ENCODE measurements around the gene CHCHD3.

CHCHD3 gene

DNA sequence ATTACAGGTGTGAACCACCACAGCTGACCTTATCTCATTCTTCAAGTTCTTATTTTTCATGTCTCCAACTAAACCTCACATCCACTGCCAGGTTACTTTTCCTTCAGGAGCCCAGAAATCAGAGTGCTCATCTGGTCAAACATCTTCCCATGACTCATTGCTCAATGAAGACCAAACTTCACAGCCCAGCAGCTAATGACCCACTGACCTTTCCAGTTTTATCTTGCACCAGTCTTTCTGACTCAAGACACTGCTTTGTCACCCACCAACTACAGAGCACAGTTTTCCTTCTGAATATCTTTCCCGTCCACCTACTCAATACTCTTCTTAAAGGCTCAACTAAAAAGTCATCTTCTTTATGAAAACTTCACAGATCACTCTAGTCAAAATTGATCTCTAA, 245.1 kb downstream of the CHCHD3 start:
- Histone ChIP-seq H3K9ac (ENCODE audit: insufficient read length, low read depth) (no peak overlapping the region), H3K4me1 (ENCODE audit: insufficient read depth, insufficient read length) (no peaks in the 10 kb centered on the region), H3K4me3 (ENCODE audit: insufficient read length, low read depth) (no peak overlapping the region), H3K27me3 (ENCODE audit: insufficient read depth, insufficient read length) (no peaks in the 10 kb centered on the region), H3K36me3 (ENCODE audit: insufficient read depth, insufficient read length, low read length) (no peaks in the 10 kb centered on the region), H3K9me3 (ENCODE audit: insufficient read depth, low read length) (no peaks in the 10 kb centered on the region)
- no peak for DNase-seq (ENCODE audit: low read depth, low spot score)
- TF ChIP-seq SUZ12 (IDR thresholded peaks at IDR 0.05; ENCODE audit: extremely low read depth, insufficient read depth, insufficient read length) (no peak), ZNF274 (IDR thresholded peaks at IDR 0.05; ENCODE audit: low read depth, low read length) (no peak), YY1 (IDR thresholded peaks at IDR 0.05; ENCODE audit: insufficient read depth, insufficient read length) (no peak)

DNA sequence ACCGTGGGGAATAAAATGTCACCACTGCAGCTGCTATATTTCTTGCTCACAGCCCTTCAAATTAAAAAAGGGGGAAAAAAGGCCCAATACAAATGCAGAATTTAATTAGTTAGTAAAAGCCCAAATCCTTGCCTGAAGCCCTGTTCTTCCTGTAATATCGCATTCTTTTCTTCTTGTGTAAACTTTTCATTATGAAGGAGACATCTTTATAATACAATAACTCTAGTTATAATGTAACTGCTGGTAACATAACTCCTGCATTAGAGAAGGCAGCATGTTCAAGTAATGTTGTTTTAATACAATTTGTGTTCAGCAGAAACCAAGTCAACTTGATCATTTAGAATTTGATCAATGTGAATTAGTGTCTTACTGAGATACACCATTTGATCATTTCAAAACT, 250.9 kb downstream of the CHCHD3 start:
- Histone ChIP-seq H3K27me3 (ENCODE audit: insufficient read depth, insufficient read length) (no peaks in the 10 kb centered on the region), H3K9me3 (ENCODE audit: insufficient read depth, low read length) (no peaks in the 10 kb centered on the region), H3K36me3 (ENCODE audit: insufficient read depth, insufficient read length, low read length) (no peaks in the 10 kb centered on the region), H3K4me3 (ENCODE audit: insufficient read length, low read depth) (no peak overlapping the region), H3K9ac (ENCODE audit: insufficient read length, low read depth) (no peak overlapping the region), H3K4me1 (ENCODE audit: insufficient read depth, insufficient read length) (no peaks in the 10 kb centered on the region)
- DNase-seq (ENCODE audit: low read depth, low spot score): no peak
- TF ChIP-seq YY1 (IDR thresholded peaks at IDR 0.05; ENCODE audit: insufficient read depth, insufficient read length): no peak
- TF ChIP-seq ZNF274 (IDR thresholded peaks at IDR 0.05; ENCODE audit: low read depth, low read length): no peak
- TF ChIP-seq SUZ12 (IDR thresholded peaks at IDR 0.05; ENCODE audit: extremely low read depth, insufficient read depth, insufficient read length): no peak

DNA sequence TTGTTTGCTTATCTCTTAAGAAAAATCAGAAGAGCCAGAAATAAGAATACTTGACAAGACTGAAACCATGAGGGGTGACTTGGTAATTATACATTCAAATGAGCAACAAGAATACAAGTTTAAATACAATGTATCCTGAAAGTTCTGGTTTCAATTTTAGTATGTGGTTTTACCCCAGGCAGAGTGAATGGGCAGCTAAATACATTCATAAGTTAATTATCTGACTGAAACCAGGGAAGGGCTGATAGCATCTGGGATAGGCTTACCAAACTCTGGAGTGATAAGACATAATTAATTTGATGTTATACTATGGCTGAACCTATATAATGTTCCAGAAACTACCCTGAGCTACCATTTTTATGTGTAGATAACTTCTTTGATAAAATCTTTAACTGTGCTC, 253.4 kb downstream of the CHCHD3 start:
- H3K9ac ChIP-seq (ENCODE audit: insufficient read length, low read depth): no peak overlapping the region
- H3K9me3 ChIP-seq (ENCODE audit: insufficient read depth, low read length): no peaks in the 10 kb centered on the region
- no peaks in the 10 kb centered on the region for H3K4me1 ChIP-seq (ENCODE audit: insufficient read depth, insufficient read length)
- no peaks in the 10 kb centered on the region for H3K36me3 ChIP-seq (ENCODE audit: insufficient read depth, insufficient read length, low read length)
- H3K27me3 ChIP-seq (ENCODE audit: insufficient read depth, insufficient read length): no peaks in the 10 kb centered on the region
- TF ChIP-seq ZNF274 (IDR thresholded peaks at IDR 0.05; ENCODE audit: low read depth, low read length) (no peak), YY1 (IDR thresholded peaks at IDR 0.05; ENCODE audit: insufficient read depth, insufficient read length) (no peak), SUZ12 (IDR thresholded peaks at IDR 0.05; ENCODE audit: extremely low read depth, insufficient read depth, insufficient read length) (no peak)
- no peak overlapping the region for H3K4me3 ChIP-seq (ENCODE audit: insufficient read length, low read depth)
- no peak for DNase-seq (ENCODE audit: low read depth, low spot score)

DNA sequence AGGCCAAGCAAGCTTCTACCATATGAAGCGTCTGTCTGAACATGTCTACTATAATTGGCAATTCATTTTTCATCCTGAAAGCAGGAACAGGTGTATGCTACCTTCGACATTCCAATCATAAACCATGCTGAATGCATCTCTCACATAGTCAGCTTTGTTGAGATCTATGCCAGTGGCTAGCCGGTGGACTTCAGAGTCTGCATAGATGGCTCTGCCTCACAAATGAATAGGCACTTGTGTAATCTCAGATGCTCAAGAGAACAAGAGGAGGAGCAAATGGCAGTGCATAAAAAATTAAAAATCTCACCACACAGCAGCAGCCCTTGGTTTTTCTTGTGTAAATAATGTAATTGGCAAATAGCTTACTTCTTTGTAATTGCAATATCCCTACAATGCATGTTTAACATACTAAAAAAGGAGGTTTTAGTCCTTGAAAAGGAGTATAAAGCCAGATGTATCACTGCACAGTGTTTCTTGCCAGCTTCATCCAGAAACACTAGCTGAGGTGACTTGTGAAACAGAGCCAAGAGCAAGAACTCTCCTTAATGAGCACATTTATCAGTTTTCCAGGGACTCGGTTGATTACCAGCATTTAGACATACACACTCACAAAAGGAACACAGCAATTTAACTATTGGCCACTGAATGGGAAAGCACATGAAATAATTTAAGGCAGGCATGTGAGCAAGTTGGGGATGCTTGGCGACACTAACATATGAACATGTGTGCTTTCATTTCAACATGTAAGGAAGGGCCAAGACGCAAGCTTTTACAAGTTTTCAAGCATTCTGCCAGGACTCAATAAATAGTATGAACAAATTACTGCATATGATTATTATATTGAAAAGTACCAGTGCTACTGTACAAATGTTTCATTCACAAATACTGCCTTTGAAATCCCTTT, 255.7 kb downstream of the CHCHD3 start:
- H3K27me3 ChIP-seq (ENCODE audit: insufficient read depth, insufficient read length): no peaks in the 10 kb centered on the region
- no peaks in the 10 kb centered on the region for H3K9me3 ChIP-seq (ENCODE audit: insufficient read depth, low read length)
- H3K9ac ChIP-seq (ENCODE audit: insufficient read length, low read depth): no peak overlapping the region
- no peak for DNase-seq (ENCODE audit: low read depth, low spot score)
- H3K36me3 ChIP-seq (ENCODE audit: insufficient read depth, insufficient read length, low read length): no peaks in the 10 kb centered on the region
- H3K4me1 ChIP-seq (ENCODE audit: insufficient read depth, insufficient read length): no peaks in the 10 kb centered on the region
- H3K4me3 ChIP-seq (ENCODE audit: insufficient read length, low read depth): no peak overlapping the region
- TF ChIP-seq YY1 (IDR thresholded peaks at IDR 0.05; ENCODE audit: insufficient read depth, insufficient read length) (no peak), ZNF274 (IDR thresholded peaks at IDR 0.05; ENCODE audit: low read depth, low read length) (no peak), SUZ12 (IDR thresholded peaks at IDR 0.05; ENCODE audit: extremely low read depth, insufficient read depth, insufficient read length) (no peak)

DNA sequence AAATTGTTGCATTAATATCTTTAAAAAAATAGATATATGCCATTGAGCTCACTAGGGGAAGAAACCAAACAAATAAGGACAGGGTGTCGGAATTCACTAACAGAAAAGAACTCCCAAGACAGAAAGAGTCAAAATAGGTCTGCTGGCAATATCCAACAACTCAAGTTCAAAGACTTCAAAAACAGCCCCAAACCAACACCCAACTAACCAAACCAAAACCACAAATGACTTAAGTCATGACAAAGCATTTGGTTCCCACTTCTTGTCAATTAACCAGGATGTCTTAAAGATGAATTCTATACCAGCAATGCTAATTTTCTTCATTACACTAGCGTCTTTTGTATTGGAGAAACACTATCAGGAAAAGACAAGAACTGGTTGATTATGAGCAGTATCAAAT, 256.7 kb downstream of the CHCHD3 start:
- no peaks in the 10 kb centered on the region for H3K9me3 ChIP-seq (ENCODE audit: insufficient read depth, low read length)
- DNase-seq (ENCODE audit: low read depth, low spot score): no peak
- TF ChIP-seq YY1 (IDR thresholded peaks at IDR 0.05; ENCODE audit: insufficient read depth, insufficient read length) (no peak), ZNF274 (IDR thresholded peaks at IDR 0.05; ENCODE audit: low read depth, low read length) (no peak), SUZ12 (IDR thresholded peaks at IDR 0.05; ENCODE audit: extremely low read depth, insufficient read depth, insufficient read length) (no peak)
- no peaks in the 10 kb centered on the region for H3K36me3 ChIP-seq (ENCODE audit: insufficient read depth, insufficient read length, low read length)
- H3K4me1 ChIP-seq (ENCODE audit: insufficient read depth, insufficient read length): no peaks in the 10 kb centered on the region
- H3K9ac ChIP-seq (ENCODE audit: insufficient read length, low read depth): no peak overlapping the region
- no peak overlapping the region for H3K4me3 ChIP-seq (ENCODE audit: insufficient read length, low read depth)
- no peaks in the 10 kb centered on the region for H3K27me3 ChIP-seq (ENCODE audit: insufficient read depth, insufficient read length)

DNA sequence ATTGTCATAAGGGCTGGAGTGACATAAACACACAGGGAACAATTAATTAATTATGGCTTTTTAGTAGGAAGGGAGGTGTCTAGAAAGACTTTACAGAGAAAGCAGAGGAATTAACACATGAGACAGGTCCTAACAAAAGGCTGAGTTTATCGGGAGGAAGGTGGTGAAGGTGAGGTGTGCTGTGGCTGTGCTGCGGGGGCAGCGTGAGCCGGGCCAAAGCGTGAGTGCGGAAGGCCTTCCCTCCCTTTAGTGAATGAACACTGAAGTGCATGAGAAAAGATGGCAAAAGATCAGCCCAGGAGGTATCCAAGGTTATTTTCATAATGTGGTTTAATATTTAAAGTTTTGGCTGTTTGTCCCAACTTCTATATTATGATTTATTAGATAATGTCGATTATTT, 262.2 kb downstream of the CHCHD3 start:
- Histone ChIP-seq H3K36me3 (ENCODE audit: insufficient read depth, insufficient read length, low read length) (no peaks in the 10 kb centered on the region), H3K9ac (ENCODE audit: insufficient read length, low read depth) (no peak overlapping the region), H3K9me3 (ENCODE audit: insufficient read depth, low read length) (no peaks in the 10 kb centered on the region), H3K27me3 (ENCODE audit: insufficient read depth, insufficient read length) (no peaks in the 10 kb centered on the region), H3K4me1 (ENCODE audit: insufficient read depth, insufficient read length) (no peaks in the 10 kb centered on the region), H3K4me3 (ENCODE audit: insufficient read length, low read depth) (no peak overlapping the region)
- TF ChIP-seq SUZ12 (IDR thresholded peaks at IDR 0.05; ENCODE audit: extremely low read depth, insufficient read depth, insufficient read length) (no peak), ZNF274 (IDR thresholded peaks at IDR 0.05; ENCODE audit: low read depth, low read length) (no peak), YY1 (IDR thresholded peaks at IDR 0.05; ENCODE audit: insufficient read depth, insufficient read length) (no peak)
- no peak for DNase-seq (ENCODE audit: low read depth, low spot score)

DNA sequence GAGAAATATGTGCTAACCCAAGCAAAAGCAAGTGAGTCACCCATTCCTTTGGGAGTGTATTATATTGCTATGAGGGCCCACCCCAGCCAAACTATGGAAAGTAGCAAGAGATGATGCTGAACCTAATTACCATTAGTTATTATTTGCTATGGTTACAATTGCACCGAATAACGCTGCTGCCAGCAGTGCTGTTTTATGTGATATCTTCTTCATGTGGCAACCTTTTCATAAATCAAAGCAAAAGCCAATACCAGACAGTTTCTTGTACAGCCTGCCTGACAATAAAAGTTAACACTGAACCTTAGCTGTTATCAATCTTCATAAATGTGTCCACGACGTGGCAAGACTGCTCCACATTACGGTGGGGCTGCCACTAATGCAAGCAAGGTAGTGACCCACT, 263.9 kb downstream of the CHCHD3 start:
- H3K9me3 ChIP-seq (ENCODE audit: insufficient read depth, low read length): no peaks in the 10 kb centered on the region
- no peak for DNase-seq (ENCODE audit: low read depth, low spot score)
- no peak overlapping the region for H3K9ac ChIP-seq (ENCODE audit: insufficient read length, low read depth)
- H3K4me1 ChIP-seq (ENCODE audit: insufficient read depth, insufficient read length): no peaks in the 10 kb centered on the region
- H3K4me3 ChIP-seq (ENCODE audit: insufficient read length, low read depth): no peak overlapping the region
- TF ChIP-seq SUZ12 (IDR thresholded peaks at IDR 0.05; ENCODE audit: extremely low read depth, insufficient read depth, insufficient read length) (no peak), ZNF274 (IDR thresholded peaks at IDR 0.05; ENCODE audit: low read depth, low read length) (no peak), YY1 (IDR thresholded peaks at IDR 0.05; ENCODE audit: insufficient read depth, insufficient read length) (no peak)
- H3K36me3 ChIP-seq (ENCODE audit: insufficient read depth, insufficient read length, low read length): no peaks in the 10 kb centered on the region
- no peaks in the 10 kb centered on the region for H3K27me3 ChIP-seq (ENCODE audit: insufficient read depth, insufficient read length)

Measured in NT2/D1 (cell line).